GM19438 (cell line): ENCODE results near the gene SNX9.
"Not testable (repeated sequence)": the region's sequence is repeated elsewhere in the genome, so short reads cannot be mapped to it uniquely, and the experiment has no call there.

Source experiments
- ATAC-seq: cut with Tn5 transposase; IDR thresholded peaks from one replicate; pipeline ENCODE4 v1.9.1; 2021; ENCODE audit warnings: low read depth; ENCODE audit not compliant: unreplicated experiment

Gene SNX9

GRCh38 chr6:157879873-157880254, 56.8 kb downstream of the SNX9 start:
- peak; percentile 59 for ATAC-seq

- ATAC-seq, result no peak
These were observed 57.5 kb downstream of the SNX9 start for GRCh38 chr6:157880534-157880933.

GRCh38 chr6:157881342-157881741, 58.3 kb downstream of the SNX9 start:
- ATAC-seq, result no peak

- ATAC-seq, result no peak
These were observed 61.7 kb downstream of the SNX9 start for GRCh38 chr6:157884756-157885155.

GRCh38 chr6:157885211-157885788, 62.3 kb downstream of the SNX9 start:
- ATAC-seq, result no peak

- ATAC-seq, result no peak
These were observed 62.8 kb downstream of the SNX9 start for GRCh38 chr6:157885876-157886275.

- ATAC-seq, result no peak
These were observed 64.8 kb downstream of the SNX9 start for GRCh38 chr6:157887892-157888291.

- no peak for ATAC-seq
These were observed 68.7 kb downstream of the SNX9 start for GRCh38 chr6:157891544-157892362.

GRCh38 chr6:157892363-157892877, 69.4 kb downstream of the SNX9 start:
- no peak for ATAC-seq

GRCh38 chr6:157893238-157893637, 70.2 kb downstream of the SNX9 start:
- no peak for ATAC-seq

GRCh38 chr6:157895585-157895984, 72.5 kb downstream of the SNX9 start:
- ATAC-seq, result no peak

GRCh38 chr6:157896932-157897331, 73.9 kb downstream of the SNX9 start:
- no peak for ATAC-seq

- ATAC-seq, result no peak
These were observed 75.1 kb downstream of the SNX9 start for GRCh38 chr6:157898169-157898568.

- ATAC-seq, result no peak
These were observed 75.6 kb downstream of the SNX9 start for GRCh38 chr6:157898640-157899039.

GRCh38 chr6:157900262-157900661, 77.2 kb downstream of the SNX9 start:
- not testable (repeated sequence) for ATAC-seq

GRCh38 chr6:157900751-157901150, 77.7 kb downstream of the SNX9 start:
- not testable (repeated sequence) for ATAC-seq

- no peak for ATAC-seq
These were observed 82.0 kb downstream of the SNX9 start for GRCh38 chr6:157904999-157905398.

- ATAC-seq, result no peak
These were observed 82.7 kb downstream of the SNX9 start for GRCh38 chr6:157905590-157906342.

- no peak for ATAC-seq
These were observed 83.6 kb downstream of the SNX9 start for GRCh38 chr6:157906537-157907061.

- no peak for ATAC-seq
These were observed 84.6 kb downstream of the SNX9 start for GRCh38 chr6:157907651-157908050.
